ENCODE measurements around the gene SPECC1. TPM values are rescaled to one million over a fixed set of nuclear protein-coding genes. Genes with fewer than 3 reads are reported as not detected.

SPECC1 gene
- polyA plus RNA-seq, 3 donors: 36.0 to 58.4 (median 50.5) TPM

DNA sequence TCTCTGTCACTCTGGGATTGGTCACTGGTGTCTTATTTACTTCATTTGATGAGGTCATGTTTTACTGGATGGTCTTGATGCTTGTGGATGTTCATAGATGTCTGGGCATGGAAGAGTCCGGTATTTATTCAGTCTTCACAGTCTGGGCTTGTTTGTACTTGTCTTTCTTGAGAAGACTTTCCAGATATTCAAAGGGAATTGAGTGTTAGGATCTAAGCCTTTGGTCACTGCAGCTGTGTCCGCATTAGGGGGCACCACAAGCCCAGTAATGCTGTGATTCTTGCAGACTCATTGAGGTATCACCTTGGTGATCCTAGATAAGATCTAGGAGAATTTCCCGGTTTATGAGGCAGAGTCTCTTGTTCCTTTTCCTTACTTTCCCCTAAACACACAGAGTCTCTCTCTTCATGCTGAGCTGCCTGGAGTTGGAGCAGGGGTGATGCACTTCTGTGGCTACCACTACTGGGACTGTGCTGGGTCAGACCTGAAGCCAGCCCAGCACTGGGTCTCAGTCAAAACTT lies 214.7 kb downstream of the SPECC1 start:
- Mint-ChIP-seq H3K27ac (peak overlapping the region in 2 of 7 donors; percentile 10 to 76), H3K4me1 (peaks cover 26% of the 10 kb centered on the region), H3K36me3 (peaks cover 37 to 57% of the 10 kb centered on the region in 2 donors), H3K27me3 (ENCODE audit: low read depth in 3 of 3) (no peaks in the 10 kb centered on the region), H3K4me3 (no peak overlapping the region), H3K9me3 (no peaks in the 10 kb centered on the region)
- no peak for DNase-seq
- Histone ChIP-seq H3K36me3 (replicated peaks in 1 of 2; ENCODE audit: control insufficient read depth in 1 of 2, insufficient read depth in 2 of 2, low read length in 2 of 2) (peaks cover 17 to 62% of the 10 kb centered on the region in 2 donors), H3K9ac (ENCODE audit: insufficient read depth, low read length, poor library complexity, severe bottlenecking) (no peak overlapping the region), H3K79me2 (ENCODE audit: insufficient read depth, low read length) (peaks cover 71% of the 10 kb centered on the region), H4K20me1 (ENCODE audit: insufficient read depth, low read length) (peaks cover 81% of the 10 kb centered on the region), H3K27ac (ENCODE audit: low read depth in 1 of 2, low read length in 2 of 2) (no peak overlapping the region), H3K27me3 (ENCODE audit: control insufficient read depth in 2 of 2, insufficient read depth in 2 of 2, low read length in 2 of 2) (no peaks in the 10 kb centered on the region), H3K9me3 (replicated peaks in 1 of 2; ENCODE audit: control insufficient read depth in 1 of 2, insufficient read depth in 1 of 2, low read length in 2 of 2) (no peaks in the 10 kb centered on the region), H3K4me1 (ENCODE audit: control insufficient read depth in 1 of 2, insufficient read depth in 2 of 2, low read length in 2 of 2) (peaks cover 2 to 18% of the 10 kb centered on the region in 2 donors), H3K4me2 (replicated peaks; ENCODE audit: extremely low read depth, low read length, poor library complexity, severe bottlenecking) (no peak overlapping the region), H3K4me3 (replicated peaks in 1 of 3; ENCODE audit: low read depth in 2 of 3, low read length in 3 of 3) (no peak overlapping the region), H2AFZ (ENCODE audit: insufficient read depth, low read depth, low read length, poor library complexity, severe bottlenecking) (no peak overlapping the region)
- intact Hi-C loops (cut with micrococcal nuclease): no loop called here
- WGBS (ENCODE audit: insufficient coverage): no CpG with 5 or more reads among the region's 3 CpGs
- TF ChIP-seq, protein P1, sequence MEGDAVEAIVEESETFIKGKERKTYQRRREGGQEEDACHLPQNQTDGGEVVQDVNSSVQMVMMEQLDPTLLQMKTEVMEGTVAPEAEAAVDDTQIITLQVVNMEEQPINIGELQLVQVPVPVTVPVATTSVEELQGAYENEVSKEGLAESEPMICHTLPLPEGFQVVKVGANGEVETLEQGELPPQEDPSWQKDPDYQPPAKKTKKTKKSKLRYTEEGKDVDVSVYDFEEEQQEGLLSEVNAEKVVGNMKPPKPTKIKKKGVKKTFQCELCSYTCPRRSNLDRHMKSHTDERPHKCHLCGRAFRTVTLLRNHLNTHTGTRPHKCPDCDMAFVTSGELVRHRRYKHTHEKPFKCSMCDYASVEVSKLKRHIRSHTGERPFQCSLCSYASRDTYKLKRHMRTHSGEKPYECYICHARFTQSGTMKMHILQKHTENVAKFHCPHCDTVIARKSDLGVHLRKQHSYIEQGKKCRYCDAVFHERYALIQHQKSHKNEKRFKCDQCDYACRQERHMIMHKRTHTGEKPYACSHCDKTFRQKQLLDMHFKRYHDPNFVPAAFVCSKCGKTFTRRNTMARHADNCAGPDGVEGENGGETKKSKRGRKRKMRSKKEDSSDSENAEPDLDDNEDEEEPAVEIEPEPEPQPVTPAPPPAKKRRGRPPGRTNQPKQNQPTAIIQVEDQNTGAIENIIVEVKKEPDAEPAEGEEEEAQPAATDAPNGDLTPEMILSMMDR (IDR thresholded peaks at IDR 0.05): no peak

DNA sequence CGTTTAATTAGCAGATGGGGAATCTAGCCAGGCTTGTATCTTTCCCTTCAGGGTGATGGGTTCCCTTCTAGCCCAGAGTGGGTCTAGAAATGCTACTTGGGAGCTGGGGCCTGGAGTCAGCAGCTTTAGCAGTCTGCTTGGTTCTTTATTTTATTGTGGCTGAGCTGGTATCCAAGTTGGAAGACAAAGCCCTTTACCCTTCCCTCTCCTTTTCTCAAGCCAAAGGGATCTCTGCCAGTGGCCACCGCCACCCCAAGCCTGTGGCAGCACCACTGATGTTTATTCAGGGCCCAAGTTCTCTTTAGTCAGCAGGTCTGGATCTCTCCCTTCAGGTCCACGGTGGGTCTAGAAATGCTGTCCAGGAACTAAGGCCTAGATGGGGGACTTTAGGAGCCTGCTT lies 215.2 kb downstream of the SPECC1 start:
- H3K4me1 Mint-ChIP-seq: peaks cover 24% of the 10 kb centered on the region
- H3K36me3 Mint-ChIP-seq: peaks cover 41 to 62% of the 10 kb centered on the region in 2 donors
- no peak overlapping the region for H3K4me3 Mint-ChIP-seq
- Histone ChIP-seq H3K36me3 (replicated peaks in 1 of 2; ENCODE audit: control insufficient read depth in 1 of 2, insufficient read depth in 2 of 2, low read length in 2 of 2) (peaks cover 22 to 62% of the 10 kb centered on the region in 2 donors), H3K9ac (ENCODE audit: insufficient read depth, low read length, poor library complexity, severe bottlenecking) (no peak overlapping the region), H3K27ac (ENCODE audit: low read depth in 1 of 2, low read length in 2 of 2) (no peak overlapping the region), H3K4me3 (replicated peaks in 1 of 3; ENCODE audit: low read depth in 2 of 3, low read length in 3 of 3) (no peak overlapping the region), H3K9me3 (replicated peaks in 1 of 2; ENCODE audit: control insufficient read depth in 1 of 2, insufficient read depth in 1 of 2, low read length in 2 of 2) (no peaks in the 10 kb centered on the region), H3K27me3 (ENCODE audit: control insufficient read depth in 2 of 2, insufficient read depth in 2 of 2, low read length in 2 of 2) (no peaks in the 10 kb centered on the region), H2AFZ (ENCODE audit: insufficient read depth, low read depth, low read length, poor library complexity, severe bottlenecking) (no peak overlapping the region), H4K20me1 (ENCODE audit: insufficient read depth, low read length) (peaks cover 77% of the 10 kb centered on the region), H3K4me1 (ENCODE audit: control insufficient read depth in 1 of 2, insufficient read depth in 2 of 2, low read length in 2 of 2) (peaks cover 2 to 18% of the 10 kb centered on the region in 2 donors), H3K4me2 (replicated peaks; ENCODE audit: extremely low read depth, low read length, poor library complexity, severe bottlenecking) (no peak overlapping the region), H3K79me2 (ENCODE audit: insufficient read depth, low read length) (peaks cover 71% of the 10 kb centered on the region)
- no CpG with 5 or more reads among the region's 3 CpGs for WGBS (ENCODE audit: insufficient coverage)
- H3K27ac Mint-ChIP-seq: peak overlapping the region in 5 of 7 donors; percentile 10 to 64 (median 33)
- intact Hi-C loops (cut with micrococcal nuclease): no loop called here
- no peaks in the 10 kb centered on the region for H3K27me3 Mint-ChIP-seq (ENCODE audit: low read depth in 3 of 3)
- TF ChIP-seq, protein P1 (IDR thresholded peaks at IDR 0.05): no peak
- H3K9me3 Mint-ChIP-seq: no peaks in the 10 kb centered on the region
- no peak for DNase-seq
